SK-N-SH (cell line): ENCODE measurements around the gene PRKCI.

Experiments
- ELF1 ChIP-seq: IDR thresholded peaks from 2 replicates; pipeline ENCODE4 v1.4.0; 2012
- EP300 ChIP-seq, 2 experiments: IDR thresholded peaks; 2 replicates each; pipeline versions ENCODE4 v1.4.0 to v1.6.1; 2012; ENCODE audit warnings: borderline replicate concordance in 1 of 2, low read depth in 1 of 2, low read length in 1 of 2
- EZH2phosphoT487 ChIP-seq: fragments of 200-600 bp; sonication (generic); IDR thresholded peaks from 2 replicates; pipeline ENCODE4 v1.6.1; 2017; ENCODE audit warnings: low read depth, mixed run types, mild to moderate bottlenecking, antibody characterized with exemption, moderate library complexity, borderline replicate concordance
- FOXJ3 ChIP-seq: sonication (generic); formaldehyde crosslinking; IDR thresholded peaks from 2 replicates; pipeline ENCODE4 v1.5.1; 2020; ENCODE audit warnings: mild to moderate bottlenecking, missing genetic modification reagents
- JUND ChIP-seq: IDR thresholded peaks from 2 replicates; pipeline ENCODE4 v1.4.0; 2012
- NRF1 ChIP-seq: IDR thresholded peaks from 2 replicates; pipeline ENCODE4 v1.6.1; 2012; ENCODE audit warnings: low read depth, mild to moderate bottlenecking, low read length
- POLR2AphosphoS5 ChIP-seq: IDR thresholded peaks from 2 replicates; pipeline ENCODE4 v1.6.1; 2012; ENCODE audit warnings: low read depth, low read length
- RAD21 ChIP-seq: IDR thresholded peaks from 2 replicates; pipeline ENCODE4 v1.6.1; 2012; ENCODE audit warnings: mild to moderate bottlenecking, low read length
- TAF1 ChIP-seq: IDR thresholded peaks from 2 replicates; pipeline ENCODE4 v1.6.1; 2012; ENCODE audit warnings: low read depth, mild to moderate bottlenecking, low read length, moderate library complexity, borderline replicate concordance
- YY1 ChIP-seq: IDR thresholded peaks from 2 replicates; pipeline ENCODE4 v1.4.0; 2012; ENCODE audit warnings: low read depth, mild to moderate bottlenecking
- TF ChIP-seq, protein P1 (sequence below): fragments of 200-600 bp; sonication (generic); IDR thresholded peaks from 2 replicates; pipeline ENCODE4 v1.6.1; 2017; ENCODE audit warnings: antibody characterized with exemption, mild to moderate bottlenecking, moderate library complexity
- TF ChIP-seq, protein P2 (sequence below): IDR thresholded peaks from 2 replicates; pipeline ENCODE4 v1.4.0; 2012; ENCODE audit warnings: low read depth

DNA sequence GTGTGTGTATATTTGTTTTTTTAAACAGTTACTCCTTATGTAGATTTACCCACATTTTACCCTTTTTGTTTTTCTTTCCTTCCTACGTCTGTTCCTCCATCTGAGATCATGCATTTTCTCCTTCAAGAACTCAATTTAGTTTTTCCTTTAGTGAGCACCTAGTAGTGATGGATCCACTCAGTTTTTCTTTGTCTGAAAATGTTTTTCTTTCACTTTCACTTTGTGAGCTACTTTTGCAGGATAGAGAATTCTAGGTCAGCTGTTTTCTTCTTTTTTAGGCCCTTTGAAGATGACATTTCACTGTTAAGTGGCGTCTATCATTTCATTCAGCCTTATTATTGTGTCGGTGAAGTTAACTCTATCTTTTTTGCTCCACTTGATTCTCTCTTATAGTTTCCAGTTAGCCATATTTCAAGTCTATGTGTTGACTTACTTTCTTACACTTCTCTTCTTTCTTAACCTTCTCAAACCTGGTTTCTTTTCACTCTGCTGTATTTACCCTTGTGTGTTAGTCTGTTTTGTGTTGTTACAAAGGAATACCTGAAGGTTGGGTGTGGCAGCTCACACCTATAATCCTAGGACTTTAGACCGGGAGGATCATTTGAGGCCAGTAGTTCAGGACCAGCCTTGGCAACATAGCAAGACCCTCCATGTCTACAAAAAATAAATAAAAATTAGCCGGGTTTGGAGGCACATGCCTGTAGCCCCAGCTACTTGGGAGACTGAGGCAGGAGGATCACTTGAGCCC is 55.8 kb downstream of the PRKCI start:
- TF ChIP-seq, protein P1, sequence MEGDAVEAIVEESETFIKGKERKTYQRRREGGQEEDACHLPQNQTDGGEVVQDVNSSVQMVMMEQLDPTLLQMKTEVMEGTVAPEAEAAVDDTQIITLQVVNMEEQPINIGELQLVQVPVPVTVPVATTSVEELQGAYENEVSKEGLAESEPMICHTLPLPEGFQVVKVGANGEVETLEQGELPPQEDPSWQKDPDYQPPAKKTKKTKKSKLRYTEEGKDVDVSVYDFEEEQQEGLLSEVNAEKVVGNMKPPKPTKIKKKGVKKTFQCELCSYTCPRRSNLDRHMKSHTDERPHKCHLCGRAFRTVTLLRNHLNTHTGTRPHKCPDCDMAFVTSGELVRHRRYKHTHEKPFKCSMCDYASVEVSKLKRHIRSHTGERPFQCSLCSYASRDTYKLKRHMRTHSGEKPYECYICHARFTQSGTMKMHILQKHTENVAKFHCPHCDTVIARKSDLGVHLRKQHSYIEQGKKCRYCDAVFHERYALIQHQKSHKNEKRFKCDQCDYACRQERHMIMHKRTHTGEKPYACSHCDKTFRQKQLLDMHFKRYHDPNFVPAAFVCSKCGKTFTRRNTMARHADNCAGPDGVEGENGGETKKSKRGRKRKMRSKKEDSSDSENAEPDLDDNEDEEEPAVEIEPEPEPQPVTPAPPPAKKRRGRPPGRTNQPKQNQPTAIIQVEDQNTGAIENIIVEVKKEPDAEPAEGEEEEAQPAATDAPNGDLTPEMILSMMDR = no peak
- TF ChIP-seq TAF1 (no peak), NRF1 (no peak), YY1 (no peak), EP300 (IDR thresholded peaks at IDR 0.05; ENCODE audit: borderline replicate concordance in 1 of 2, low read depth in 1 of 2, low read length in 1 of 2) (no peak), POLR2AphosphoS5 (no peak), FOXJ3 (CRISPR knock-in tag) (no peak), ELF1 (no peak), JUND (no peak), RAD21 (no peak), EZH2phosphoT487 (no peak)
- TF ChIP-seq, protein P2, sequence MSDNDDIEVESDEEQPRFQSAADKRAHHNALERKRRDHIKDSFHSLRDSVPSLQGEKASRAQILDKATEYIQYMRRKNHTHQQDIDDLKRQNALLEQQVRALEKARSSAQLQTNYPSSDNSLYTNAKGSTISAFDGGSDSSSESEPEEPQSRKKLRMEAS = no peak
